Jurkat, Clone E6-1 (cell line): ENCODE data around the gene CSE1L. TPM values are rescaled to one million over a fixed set of nuclear protein-coding genes. Genes with fewer than 3 reads are reported as not detected.
"Not testable (repeated sequence)": the region's sequence is repeated elsewhere in the genome, so short reads cannot be mapped to it uniquely, and the experiment has no call there.

Experiments
- DNase-seq: peaks from one replicate; pipeline ENCODE4 v3.0.0-alpha.2; 2011; ENCODE audit warnings: low read depth, low spot score
- H3K4me3 ChIP-seq: 2 replicates; pipeline ENCODE4 v1.5.1; 2011; ENCODE audit warnings: mild to moderate bottlenecking, low read length, control low read depth, moderate library complexity
- polyA plus RNA-seq: library from polyadenylated mRNA; unstranded; fragments of >200 nt; gene quantifications from one replicate; pipeline ENCODE4 v1.2.1, GENCODE V29; 2012; ENCODE audit warnings: missing spikeins; ENCODE audit not compliant: insufficient read length, insufficient read depth

CSE1L gene, protein sequence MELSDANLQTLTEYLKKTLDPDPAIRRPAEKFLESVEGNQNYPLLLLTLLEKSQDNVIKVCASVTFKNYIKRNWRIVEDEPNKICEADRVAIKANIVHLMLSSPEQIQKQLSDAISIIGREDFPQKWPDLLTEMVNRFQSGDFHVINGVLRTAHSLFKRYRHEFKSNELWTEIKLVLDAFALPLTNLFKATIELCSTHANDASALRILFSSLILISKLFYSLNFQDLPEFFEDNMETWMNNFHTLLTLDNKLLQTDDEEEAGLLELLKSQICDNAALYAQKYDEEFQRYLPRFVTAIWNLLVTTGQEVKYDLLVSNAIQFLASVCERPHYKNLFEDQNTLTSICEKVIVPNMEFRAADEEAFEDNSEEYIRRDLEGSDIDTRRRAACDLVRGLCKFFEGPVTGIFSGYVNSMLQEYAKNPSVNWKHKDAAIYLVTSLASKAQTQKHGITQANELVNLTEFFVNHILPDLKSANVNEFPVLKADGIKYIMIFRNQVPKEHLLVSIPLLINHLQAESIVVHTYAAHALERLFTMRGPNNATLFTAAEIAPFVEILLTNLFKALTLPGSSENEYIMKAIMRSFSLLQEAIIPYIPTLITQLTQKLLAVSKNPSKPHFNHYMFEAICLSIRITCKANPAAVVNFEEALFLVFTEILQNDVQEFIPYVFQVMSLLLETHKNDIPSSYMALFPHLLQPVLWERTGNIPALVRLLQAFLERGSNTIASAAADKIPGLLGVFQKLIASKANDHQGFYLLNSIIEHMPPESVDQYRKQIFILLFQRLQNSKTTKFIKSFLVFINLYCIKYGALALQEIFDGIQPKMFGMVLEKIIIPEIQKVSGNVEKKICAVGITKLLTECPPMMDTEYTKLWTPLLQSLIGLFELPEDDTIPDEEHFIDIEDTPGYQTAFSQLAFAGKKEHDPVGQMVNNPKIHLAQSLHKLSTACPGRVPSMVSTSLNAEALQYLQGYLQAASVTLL
- 120 TPM for polyA plus RNA-seq

DNA sequence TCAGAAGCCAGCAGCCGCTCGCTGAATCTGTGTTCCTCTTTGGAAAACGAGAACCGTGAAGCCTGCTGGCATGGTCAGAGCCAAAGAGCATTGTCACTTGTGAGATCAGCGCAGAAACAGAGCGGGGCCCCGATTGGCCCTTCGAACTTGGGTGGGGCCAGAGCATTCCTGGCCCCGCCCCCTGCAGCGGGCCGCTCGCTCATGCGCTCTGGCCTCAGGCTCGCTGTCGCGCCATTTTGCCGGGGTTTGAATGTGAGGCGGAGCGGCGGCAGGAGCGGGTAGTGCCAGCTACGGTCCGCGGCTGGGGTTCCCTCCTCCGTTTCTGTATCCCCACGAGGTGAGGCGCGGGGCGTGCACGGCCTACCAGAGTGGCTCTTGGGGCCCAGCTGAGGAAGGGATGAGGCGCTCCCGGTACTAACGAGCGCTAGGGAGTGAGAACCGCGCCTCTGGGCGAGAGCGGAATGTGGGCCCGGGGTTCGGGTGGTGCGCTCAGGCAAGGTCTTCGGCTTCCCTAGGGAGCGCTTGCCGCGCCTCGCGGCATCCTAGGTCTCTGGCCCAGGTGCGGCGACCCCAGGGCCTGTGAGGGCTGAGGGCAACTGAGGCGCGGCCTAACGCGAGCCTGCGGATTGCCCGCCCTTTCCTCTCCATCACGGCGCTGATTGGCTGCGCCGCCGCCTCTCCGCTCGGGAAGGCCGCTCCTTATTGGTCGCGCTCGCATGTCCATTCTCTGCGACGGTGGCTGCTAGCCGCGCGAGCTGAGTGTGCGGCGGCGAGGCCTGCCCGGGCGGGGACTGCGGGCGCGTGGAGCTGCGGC, at the start of gene CSE1L:
Gene CSE1L (plus strand): TSS at position 226 of the 814 bp plus-strand sequence. CDS start 12,152 bp downstream, outside the sequence.
- peak within 1 kb of the TSS; percentile 80 for H3K4me3 ChIP-seq
- peak; percentile 93 for DNase-seq

DNA sequence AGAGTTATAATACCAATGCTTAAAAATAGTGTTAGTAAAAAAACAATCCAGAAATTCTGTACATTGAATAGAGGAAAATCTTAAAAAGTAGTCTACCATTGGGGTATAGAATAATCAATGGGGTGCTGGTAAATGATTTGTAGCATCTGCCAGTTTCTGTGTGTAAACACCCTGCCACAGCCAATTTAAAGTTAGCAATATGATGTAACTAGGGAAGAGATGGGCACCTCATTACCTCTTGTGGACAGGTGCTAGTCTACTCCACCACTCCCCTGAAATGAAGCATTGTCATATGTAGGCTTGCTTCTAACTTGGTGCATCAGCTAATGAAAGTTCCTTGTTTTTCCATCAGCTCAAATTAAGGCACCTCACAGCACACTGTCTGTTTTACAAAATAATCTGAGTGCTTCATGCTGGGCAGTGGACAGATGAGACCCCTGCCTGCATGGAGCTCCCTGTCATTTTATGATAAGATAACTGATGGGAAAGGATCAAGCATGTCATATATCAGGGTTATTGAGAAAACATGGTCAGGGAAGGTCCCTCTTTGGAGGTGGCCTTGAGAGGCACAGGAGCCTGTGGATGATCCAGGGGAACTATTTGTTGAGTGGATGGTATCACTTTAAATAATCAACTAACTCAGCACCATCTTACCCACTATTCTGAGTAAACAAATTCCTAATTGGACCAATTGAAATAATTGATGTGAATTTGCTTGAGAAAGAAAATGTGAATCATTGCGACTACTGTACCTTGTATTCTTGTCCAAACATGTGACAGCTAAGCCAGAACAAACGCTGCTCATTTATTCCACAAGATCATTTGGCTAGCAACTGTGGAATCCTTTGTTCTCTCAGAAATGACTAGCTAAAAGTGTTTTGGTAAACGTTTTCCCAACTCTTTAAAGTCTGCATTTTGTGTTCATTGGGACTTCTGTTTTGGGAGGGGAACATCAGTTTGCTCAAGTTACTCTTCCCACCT, 45.9 kb upstream of the CSE1L start:
- no peak overlapping the region for H3K4me3 ChIP-seq
- no peak for DNase-seq

DNA sequence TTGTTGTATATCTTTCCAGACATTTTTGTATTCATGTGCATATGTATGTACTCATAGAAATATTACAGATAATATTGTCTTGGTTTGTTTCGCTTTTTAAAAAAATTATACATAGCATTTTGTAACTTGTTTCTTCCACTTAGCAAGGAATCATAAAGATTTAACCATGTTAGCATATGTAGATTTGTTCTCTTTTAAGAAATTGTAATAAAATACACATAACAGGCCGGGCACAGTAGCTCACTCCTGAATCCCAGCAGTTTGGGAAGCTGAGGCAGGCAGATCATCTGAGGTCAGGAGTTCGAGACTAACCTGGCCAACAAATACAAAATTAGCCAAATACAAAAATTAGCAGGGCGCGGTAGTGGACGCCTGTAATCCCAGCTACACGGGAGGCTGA, 44.4 kb upstream of the CSE1L start:
- no peak for DNase-seq

DNA sequence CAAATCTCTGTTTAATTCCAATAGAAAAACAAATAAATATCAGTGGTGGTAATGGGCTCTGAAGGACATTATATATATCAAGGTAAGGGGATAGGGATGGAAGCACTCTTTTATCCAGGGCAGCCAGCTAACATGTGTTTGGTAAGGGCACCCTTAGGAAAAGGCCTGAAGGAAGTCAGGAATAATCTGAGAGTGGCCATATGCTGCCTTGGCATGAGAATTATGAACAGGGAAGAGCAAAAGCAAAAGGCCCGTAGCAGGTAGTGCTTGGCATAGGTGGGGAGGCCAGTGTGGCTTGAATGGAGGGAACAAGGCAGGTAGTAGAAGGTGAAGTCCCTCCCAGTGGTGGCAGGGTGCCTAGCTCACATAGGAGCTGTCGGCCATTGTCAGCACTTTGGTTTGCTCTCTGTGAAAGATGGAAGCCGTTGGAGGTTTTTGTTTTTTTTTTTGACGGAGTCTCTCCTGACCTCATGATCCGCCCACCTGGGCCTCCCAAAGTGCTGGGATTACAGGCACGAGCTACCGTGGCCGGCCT, 39.6 kb upstream of the CSE1L start:
- H3K4me3 ChIP-seq: no peak overlapping the region
- no peak for DNase-seq

More for the DNA sequence above, 44.4 kb upstream of the CSE1L start:
- no peak overlapping the region for H3K4me3 ChIP-seq

DNA sequence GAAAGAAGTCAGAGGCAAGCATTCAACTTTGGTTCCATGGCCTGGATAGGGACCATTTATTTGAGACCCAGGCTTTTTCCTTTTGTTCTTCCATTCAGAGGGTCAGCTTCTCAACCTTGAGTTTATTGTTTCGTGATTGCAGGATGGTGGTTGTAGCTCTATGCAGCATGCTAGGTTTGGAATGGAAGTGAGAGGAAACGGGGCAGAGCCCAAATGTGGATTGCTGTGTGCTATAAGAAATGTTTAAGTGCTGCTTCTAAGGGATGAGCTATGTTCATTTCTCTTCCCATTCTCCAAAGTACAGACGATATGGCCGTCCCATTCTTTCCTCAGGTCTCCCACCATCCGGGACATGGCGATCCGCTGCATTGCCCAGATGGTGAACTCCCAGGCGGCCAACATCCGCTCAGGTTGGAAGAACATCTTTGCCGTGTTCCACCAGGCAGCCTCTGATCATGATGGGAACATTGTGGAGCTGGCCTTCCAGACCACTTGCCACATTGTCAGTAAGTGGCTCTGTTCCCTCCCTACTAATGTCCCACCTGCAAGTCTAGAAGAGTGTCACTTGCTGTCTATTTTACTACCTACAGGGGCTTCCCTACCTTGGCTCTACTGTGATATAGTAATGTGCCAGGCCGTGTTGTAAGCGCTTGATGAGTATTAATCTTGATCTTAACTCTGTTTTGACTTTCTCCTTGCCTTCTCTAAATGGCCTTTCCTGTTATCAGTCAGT, 36.0 kb upstream of the CSE1L start:
- no peak for DNase-seq
- H3K4me3 ChIP-seq: no peak overlapping the region

DNA sequence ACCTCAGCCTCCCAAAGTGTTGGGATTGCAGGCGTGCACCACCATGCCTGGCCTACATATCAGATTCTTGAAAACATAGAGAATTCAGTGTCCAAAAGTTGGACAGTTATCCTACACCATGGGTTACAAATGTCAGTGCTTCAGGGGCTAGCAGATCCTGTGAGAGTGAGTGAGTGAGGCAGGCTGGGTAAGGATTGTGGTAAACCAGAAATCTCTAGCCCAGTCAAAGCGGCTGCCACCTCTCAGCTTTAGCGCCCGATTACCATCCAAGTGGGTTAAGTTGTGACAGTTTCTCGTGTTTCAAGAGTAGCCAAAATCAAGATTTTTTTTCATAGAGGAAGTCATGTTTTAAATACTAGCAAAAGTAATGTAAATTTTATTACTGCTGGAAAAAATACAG, 21.9 kb upstream of the CSE1L start:
- no peak for DNase-seq
- H3K4me3 ChIP-seq: no peak overlapping the region

DNA sequence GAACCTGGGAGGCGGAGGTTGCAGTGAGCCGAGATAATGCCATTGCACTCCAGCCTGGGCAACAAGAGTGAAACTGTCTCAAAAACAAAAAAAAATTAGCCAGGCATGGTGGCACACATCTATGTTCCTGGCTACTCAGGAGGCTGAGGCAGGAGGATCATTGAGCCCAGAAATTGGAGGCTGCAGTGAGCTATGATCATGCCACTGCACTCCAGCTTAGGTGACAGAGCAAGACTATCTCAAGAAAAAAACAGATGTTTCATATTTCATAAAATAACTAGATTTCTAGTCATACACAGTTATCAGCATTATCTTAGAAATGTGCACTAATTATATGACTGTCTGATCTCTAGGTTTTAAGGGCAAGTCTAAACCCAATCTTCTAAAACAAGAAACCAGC, 17.9 kb upstream of the CSE1L start:
- not testable (repeated sequence) for DNase-seq

DNA sequence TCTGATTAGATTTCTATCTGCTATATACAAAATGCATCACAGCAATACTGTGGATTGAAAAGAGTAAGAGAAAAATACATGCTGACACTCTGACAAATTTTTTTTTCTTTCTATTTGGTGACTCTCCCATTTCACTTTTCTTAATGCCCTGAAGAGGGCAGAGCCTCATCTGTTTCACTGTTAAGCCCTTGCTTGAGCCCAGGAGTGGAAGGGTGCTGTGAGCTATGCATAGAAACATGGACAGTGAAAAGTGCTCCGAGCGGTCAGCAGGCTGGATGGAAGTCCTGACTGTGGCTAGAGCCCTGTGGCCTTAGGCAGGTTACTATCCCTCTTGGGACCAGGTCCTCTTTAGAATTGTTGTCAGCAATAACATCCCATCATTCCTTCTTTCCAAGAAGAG, 17.4 kb upstream of the CSE1L start:
- no peak for DNase-seq
- H3K4me3 ChIP-seq: no peak overlapping the region

More for the DNA sequence above, 17.9 kb upstream of the CSE1L start:
- not testable (repeated sequence) for H3K4me3 ChIP-seq

DNA sequence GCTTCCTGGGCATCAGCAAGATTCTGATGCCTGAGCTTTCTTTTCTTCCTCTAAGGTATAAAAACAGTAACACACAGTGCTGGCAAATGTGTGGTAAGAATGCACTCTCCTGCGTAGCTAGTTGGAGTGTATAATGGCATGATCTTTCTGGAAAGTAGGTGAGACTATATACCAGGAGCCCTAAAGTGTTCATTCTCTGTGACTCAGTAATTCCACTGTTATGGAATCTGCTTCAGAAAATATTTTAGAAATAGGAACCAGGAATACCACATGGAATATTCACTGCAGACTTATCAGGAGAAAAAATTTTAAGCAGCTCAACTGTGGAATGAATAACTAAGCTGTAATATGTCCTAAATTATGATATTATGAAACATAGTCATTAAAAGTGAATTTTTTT, 16.9 kb upstream of the CSE1L start:
- H3K4me3 ChIP-seq: no peak overlapping the region
- DNase-seq: no peak

DNA sequence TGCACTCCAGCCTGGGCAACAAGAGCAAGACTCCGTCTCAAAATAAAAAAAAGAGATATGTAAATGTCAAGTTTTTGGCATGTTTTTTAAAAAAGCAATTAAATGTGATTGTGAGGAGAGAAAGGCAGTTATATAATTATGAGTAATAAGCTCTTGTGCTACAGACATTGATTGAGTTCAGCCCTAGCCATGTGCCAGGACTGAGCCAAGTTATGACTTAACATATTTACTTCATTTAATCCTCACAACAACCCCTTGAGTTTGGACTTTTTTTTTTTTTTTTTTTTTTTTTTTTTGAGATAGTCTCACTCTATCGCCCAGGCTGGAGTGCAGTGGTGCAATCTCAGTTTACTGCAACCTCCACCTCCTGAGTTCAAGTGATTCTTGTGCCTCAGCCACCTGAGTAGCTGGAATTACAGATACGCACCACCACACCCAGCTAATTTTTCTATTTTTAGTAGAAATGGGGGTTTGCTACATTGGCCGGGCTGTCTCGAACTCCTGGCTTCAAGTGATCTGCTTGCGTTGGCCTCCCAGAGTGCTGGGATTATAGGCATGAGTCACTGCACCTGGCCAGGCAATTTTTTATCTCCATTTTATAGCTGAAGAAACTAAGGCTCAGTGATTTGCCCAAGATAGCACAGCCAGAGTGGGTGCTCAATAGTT, 15.0 kb upstream of the CSE1L start:
- H3K4me3 ChIP-seq: no peak overlapping the region
- DNase-seq: no peak

DNA sequence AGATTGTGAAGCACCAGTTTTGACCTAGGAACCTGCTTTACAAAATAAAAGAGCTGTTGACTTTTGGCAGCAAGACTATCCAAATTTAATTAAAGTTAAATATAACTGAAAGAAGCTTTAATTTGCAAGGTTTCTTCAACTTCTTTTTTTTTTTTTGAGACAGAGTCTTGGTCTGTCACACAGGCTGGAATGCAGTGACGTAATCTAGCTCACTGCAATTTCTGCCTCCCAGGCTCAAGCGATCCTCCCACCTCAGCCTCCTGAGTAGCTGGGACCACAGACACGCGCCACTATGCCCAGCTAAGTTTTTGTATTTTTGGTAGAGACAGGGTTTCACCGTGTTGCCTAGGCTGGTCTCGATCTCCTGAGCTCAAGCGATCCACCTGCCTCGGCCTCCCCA, 13.7 kb upstream of the CSE1L start:
- no peak overlapping the region for H3K4me3 ChIP-seq
- DNase-seq: no peak

DNA sequence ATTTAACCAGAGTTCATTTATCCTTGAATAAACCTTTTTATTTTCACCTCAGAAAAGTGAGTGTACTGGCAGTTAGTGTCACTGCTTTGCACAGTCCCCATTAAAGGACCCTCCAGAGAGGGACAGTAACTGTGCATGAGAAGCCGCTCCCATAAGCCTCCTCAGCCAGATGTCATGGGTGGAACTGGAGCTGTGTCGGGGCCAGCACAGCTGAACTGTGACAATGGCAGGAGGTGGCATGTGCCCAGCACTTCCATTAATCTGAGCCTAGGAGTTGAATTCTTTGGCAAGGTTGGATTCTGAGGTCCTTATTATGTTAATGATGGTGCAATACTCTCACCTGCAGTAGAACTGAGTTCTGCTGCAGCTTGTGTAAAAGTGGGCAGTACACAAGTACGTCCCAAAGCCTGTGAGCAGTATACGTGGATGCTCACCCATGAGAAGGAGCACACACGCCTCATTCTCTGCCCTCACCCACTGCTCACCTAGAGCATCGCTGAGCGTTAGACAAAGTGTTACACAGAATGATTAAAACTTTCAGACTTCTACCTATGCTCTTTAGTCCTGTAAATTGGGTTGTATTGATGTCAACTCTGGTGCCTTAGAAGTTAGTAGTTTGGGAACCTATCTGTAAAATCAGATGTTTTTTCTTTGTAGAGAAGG, 11.9 kb upstream of the CSE1L start:
- no peak overlapping the region for H3K4me3 ChIP-seq

DNA sequence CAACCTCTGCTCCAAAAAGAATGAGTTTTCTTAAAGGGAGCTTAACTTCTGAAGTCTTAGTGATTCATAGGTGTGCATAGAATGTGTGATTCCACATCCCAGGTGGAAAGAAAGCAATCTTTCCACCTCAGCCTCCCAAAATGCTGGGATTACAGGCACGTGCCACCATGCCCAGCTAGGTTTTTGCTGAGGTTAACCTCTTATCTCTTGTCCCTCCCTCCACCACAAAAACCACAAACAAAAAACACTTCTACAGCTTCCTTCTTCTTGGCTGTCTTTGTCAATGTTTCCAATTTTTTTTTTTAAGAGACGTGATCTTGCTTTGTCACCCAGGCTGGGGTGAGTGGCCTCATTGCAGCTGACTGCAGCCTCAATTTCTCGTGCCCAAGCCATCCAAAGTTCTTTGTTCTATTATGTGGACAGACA, 8.1 kb upstream of the CSE1L start:
- H3K4me3 ChIP-seq: no peak overlapping the region
- peak; percentile 75 for DNase-seq

More for the DNA sequence above, 11.9 kb upstream of the CSE1L start:
- no peak for DNase-seq

DNA sequence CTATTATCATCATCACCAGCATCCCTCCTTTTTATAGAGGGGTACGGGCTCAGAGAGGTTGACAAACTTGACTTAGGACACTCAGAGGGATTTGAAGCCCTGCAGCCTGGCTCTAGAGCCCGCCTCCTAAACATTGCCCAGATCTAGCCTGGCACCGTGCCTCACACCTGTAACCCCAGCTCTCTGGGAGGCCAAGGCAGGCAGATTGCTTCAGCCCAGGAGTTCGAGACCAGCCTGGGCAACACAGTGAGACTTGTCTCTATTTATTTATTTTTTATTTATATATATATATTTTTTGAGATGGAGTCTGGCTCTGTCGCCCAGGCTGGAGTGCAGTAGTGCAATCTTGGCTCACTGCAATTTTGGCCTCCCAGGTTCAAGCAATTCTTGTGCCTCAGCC, 6.3 kb upstream of the CSE1L start:
- no peak for DNase-seq
- H3K4me3 ChIP-seq: no peak overlapping the region

DNA sequence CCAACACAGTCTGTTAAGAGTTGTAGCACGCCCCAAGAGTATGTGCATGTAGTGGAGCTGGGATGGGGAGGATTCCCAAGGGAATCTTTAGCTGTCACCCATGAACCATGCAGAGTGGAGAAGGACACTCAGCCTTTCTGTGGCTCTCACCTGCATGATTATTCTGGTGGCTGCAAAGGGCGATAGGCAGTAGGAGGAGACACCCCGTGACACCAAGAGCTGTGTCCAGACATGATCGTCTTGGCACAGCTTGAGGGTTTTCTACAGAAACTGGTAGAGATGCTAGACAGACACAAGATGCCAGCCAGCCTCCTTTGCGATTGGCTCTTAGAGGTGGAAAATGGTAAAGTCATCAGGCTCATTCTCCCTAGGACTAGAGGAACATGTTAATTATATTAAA, 3.1 kb upstream of the CSE1L start:
- DNase-seq: no peak
- no peak overlapping the region for H3K4me3 ChIP-seq

DNA sequence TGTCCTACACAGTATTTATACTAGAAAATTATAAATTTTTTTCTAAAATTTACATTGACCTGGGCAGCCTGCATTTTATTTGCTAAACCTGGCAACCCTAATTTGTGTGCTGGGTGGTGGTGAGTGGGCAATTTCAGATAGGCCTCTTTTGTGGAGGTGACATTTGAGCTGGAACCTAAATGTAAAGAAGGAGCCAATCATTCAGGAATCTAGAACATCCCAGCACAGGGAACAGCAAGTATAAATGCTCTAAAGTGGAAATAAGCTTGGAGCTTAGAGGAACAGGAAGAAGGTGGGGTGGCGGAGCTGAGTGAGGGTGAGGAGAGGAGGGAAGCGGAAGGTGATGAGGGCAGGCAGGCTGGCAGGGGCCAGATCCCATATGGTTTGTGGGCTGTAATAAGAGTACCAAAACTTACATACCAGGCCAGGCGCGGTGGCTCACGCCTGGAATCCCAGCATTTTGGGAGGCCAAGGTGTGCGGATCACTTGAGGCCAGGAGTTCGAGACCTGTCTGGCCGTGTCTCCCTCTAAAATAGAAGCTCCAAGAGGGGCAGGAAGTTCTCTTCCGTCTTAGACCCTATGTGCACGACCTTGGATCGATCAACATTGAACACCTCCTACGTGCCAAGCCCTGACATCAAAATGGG, 549 bp upstream of the CSE1L start:
- DNase-seq: peak; percentile 39
- peak overlapping the region; percentile 80 for H3K4me3 ChIP-seq
